Common myeloid progenitor, CD34-positive (primary cell): ENCODE data around the gene CDC20.
A peak's percentile ranks its signal among the peaks of the same experiment; 100 is the strongest.

ENCODE experiments used
- CTCF ChIA-PET: fragments of 350-600 bp; sonication (Branson Sonifier 250); formaldehyde crosslinking; loops from one replicate; lab custom pipeline; 2021; ENCODE audit warnings: antibody characterized with exemption; lab: Charles Lee
- POLR2A ChIA-PET: fragments of 350-600 bp; sonication (Branson Sonifier 250); formaldehyde crosslinking; loops from one replicate; lab custom pipeline; 2021; ENCODE audit warnings: antibody characterized with exemption; lab: Charles Lee
- DNase-seq, 3 donors: peaks; one replicate each; pipeline versions ENCODE4 v3.0.0 to v3.0.0-alpha.2; 2013
- H3K27ac ChIP-seq, 2 experiments: 1 replicate in 1 of 2; 2 replicates in 1 of 2; pipeline ENCODE4 v1.7.0; 2013; ENCODE audit warnings: inconsistent platforms in 2 of 2, low read length in 2 of 2, mild to moderate bottlenecking in 2 of 2, low read depth in 1 of 2, moderate library complexity in 1 of 2; ENCODE audit not compliant: severe bottlenecking in 2 of 2, insufficient read depth in 1 of 2, poor library complexity in 1 of 2
- H3K27me3 ChIP-seq, 5 experiments: replicated peaks in 2 of 5; 1 replicate in 3 of 5; 2 replicates in 2 of 5; pipeline versions ENCODE4 v1.6.1 to v1.7.0; 2013; ENCODE audit warnings: low read length in 4 of 5, mild to moderate bottlenecking in 2 of 5, moderate library complexity in 2 of 5, inconsistent platforms in 1 of 5; ENCODE audit not compliant: insufficient read depth in 5 of 5, control insufficient read depth in 4 of 5
- H3K36me3 ChIP-seq, 4 experiments: 1 replicate in 2 of 4; 2 replicates in 2 of 4; pipeline versions ENCODE4 v1.6.1 to v1.7.0; 2013; ENCODE audit warnings: low read length in 3 of 4, control low read depth in 1 of 4, mild to moderate bottlenecking in 1 of 4; ENCODE audit not compliant: control insufficient read depth in 4 of 4, insufficient read depth in 4 of 4
- H3K4me1 ChIP-seq, 4 experiments: 1 replicate in 3 of 4; 2 replicates in 1 of 4; pipeline versions ENCODE4 v1.6.1 to v1.7.1; 2013; ENCODE audit warnings: low read length in 3 of 4, mild to moderate bottlenecking in 3 of 4, control low read depth in 1 of 4, inconsistent platforms in 1 of 4, moderate library complexity in 1 of 4; ENCODE audit not compliant: control insufficient read depth in 4 of 4, insufficient read depth in 4 of 4; ENCODE audit errors: control extremely low read depth in 1 of 4
- H3K4me3 ChIP-seq, 7 experiments: 1 replicate in 4 of 7; 2 replicates in 3 of 7; pipeline versions ENCODE4 v1.5.1 to v1.7.0; 2013; ENCODE audit warnings: mild to moderate bottlenecking in 7 of 7, low read length in 6 of 7, moderate library complexity in 6 of 7, inconsistent platforms in 2 of 7, low read depth in 2 of 7, control low read depth in 1 of 7; ENCODE audit not compliant: insufficient read depth in 4 of 7, control insufficient read depth in 1 of 7; ENCODE audit errors: extremely low read depth in 1 of 7
- H3K9me3 ChIP-seq, 5 experiments: 1 replicate in 4 of 5; 2 replicates in 1 of 5; pipeline versions ENCODE4 v1.6.1 to v1.7.1; 2013; ENCODE audit warnings: low read length in 4 of 5, mild to moderate bottlenecking in 2 of 5, inconsistent platforms in 1 of 5, low read depth in 1 of 5, moderate library complexity in 1 of 5; ENCODE audit not compliant: control insufficient read depth in 4 of 5, insufficient read depth in 2 of 5; ENCODE audit errors: control extremely low read depth in 1 of 5
- WGBS: methylation state at CpG from one replicate; pipeline ENCODE4 v1.1.5; 2013; ENCODE audit not compliant: insufficient coverage; 5-methylcytosine and 5-hydroxymethylcytosine counted together

Gene CDC20

DNA sequence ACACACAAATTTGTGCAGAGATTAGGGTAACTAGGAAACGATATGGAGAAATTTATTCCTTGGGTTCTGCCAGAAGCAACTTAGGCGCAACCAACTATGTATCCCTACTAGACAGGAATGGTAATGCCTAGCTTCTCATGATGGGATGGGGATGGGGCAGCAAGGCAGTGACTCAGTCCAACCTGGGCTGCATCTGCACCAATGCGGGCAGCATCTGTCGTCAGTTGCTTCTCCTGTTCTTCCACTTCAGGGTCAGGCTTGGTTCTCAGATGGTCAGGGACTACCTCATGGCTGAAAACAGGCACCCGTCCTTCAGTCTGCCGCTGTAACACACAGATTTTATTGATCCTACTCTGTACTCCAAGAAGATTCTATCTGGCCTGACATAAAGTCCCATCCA is 27.9 kb downstream of the CDC20 start:
- Histone ChIP-seq H3K9me3 (no peaks in the 10 kb centered on the region), H3K36me3 (peaks cover 22 to 65% (median 40%) of the 10 kb centered on the region in 4 experiments), H3K4me1 (peaks cover 15 to 28% (median 25%) of the 10 kb centered on the region in 4 experiments), H3K27me3 (no peaks in the 10 kb centered on the region), H3K27ac (no peak overlapping the region), H3K4me3 (no peak overlapping the region)
- DNase-seq, result no peak
- POLR2A ChIA-PET, result no interaction called here
- CTCF ChIA-PET, result interaction anchor here (1.6 kb wide), 1 partner anchor 16 kb away, joined by 3 read pairs; no protein-coding TSS in a partner anchor
- 94% methylated on average over 4 of the region's 6 CpGs for WGBS

DNA sequence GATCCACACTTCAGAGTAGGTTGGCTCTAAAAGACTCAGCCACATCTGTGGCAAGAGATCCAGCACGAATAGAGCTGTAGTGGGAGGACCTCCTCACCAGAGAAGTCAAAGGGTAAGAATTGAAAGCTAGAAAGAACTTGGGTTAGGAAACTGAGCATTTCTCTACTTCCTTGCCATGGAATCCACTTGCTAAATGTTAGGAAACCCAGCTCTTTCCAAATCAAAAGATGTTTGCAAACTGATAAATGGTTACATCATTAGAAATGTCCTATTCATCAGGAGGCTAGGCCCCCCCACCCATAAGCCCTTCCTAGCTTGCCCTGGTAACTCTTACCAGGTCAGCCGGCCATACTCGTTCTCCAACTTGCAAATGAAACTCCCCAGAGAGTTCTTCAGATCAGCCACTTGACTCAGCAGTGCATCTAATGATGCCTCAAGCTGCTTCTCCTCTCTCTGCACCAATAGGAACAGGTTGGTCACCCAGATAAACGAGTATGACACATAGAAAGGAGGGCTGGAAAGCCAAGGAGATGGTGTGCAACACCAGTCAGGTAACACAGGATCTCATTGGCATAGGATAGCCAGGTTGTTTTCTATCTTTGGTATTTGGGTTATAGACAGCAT is 29.3 kb downstream of the CDC20 start:
- POLR2A ChIA-PET, result interaction anchor here (1.0 to 2.0 kb wide), 3 partner anchors 9 to 27 kb away, joined by 3 to 5 read pairs (median 3); partner anchors contain the start of gene ELOVL1
- H3K36me3 ChIP-seq, result peaks cover 22 to 52% (median 34%) of the 10 kb centered on the region in 4 experiments
- no peak overlapping the region for H3K27ac ChIP-seq

DNA sequence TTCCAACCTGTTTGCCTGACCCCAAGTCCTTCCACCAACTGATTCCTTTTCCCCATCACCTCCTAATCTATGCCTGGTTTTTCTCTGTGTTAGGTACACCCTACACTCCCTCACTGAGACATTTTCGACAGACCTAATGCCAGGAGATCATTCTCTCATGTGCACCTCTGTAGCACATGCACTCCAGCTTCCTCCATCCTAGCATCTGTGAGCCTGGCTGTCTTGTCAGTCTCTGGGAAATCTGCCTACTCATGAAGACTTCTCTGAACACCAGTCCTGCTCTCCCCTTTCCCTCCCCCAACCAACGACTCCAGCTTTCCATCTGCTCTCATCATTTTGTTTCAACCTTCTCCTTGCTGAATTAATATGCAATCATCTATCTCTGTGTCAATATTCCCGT is 29.8 kb downstream of the CDC20 start:
- H3K4me3 ChIP-seq, result peak overlapping the region in 6 of 7 experiments; percentile 83 to 98 (median 92)
- DNase-seq, result no peak
- H3K4me1 ChIP-seq, result peaks cover 13 to 21% (median 19%) of the 10 kb centered on the region in 4 experiments
- 63% methylated on average over 3 of the region's 3 CpGs for WGBS
- CTCF ChIA-PET, result interaction anchor here (0.7 to 1.6 kb wide), 7 partner anchors 11 to 55 kb away, joined by 3 to 6 read pairs (median 3); partner anchors contain the start of genes ELOVL1 and MPL
- peak overlapping the region in 1 of 2 experiments; percentile 92 for H3K27ac ChIP-seq
- H3K27me3 ChIP-seq, result no peaks in the 10 kb centered on the region
- no peaks in the 10 kb centered on the region for H3K9me3 ChIP-seq
- POLR2A ChIA-PET, result interaction anchor here (1.0 to 2.0 kb wide), 3 partner anchors 10 to 28 kb away, joined by 3 to 5 read pairs (median 3); partner anchors contain the start of gene ELOVL1
- peaks cover 21 to 47% (median 31%) of the 10 kb centered on the region in 4 experiments for H3K36me3 ChIP-seq

More for the DNA sequence above, 29.3 kb downstream of the CDC20 start:
- CTCF ChIA-PET, result interaction anchor here (0.8 to 1.6 kb wide), 7 partner anchors 9 to 55 kb away, joined by 3 to 6 read pairs (median 3); partner anchors contain the start of genes ELOVL1 and MPL
- WGBS, result 92% methylated on average over 3 of the region's 4 CpGs
- no peak for DNase-seq
- Histone ChIP-seq H3K4me3 (peak overlapping the region in 2 of 7 experiments; percentile 83 to 92), H3K4me1 (peaks cover 13 to 21% (median 19%) of the 10 kb centered on the region in 4 experiments), H3K9me3 (no peaks in the 10 kb centered on the region), H3K27me3 (no peaks in the 10 kb centered on the region)

DNA sequence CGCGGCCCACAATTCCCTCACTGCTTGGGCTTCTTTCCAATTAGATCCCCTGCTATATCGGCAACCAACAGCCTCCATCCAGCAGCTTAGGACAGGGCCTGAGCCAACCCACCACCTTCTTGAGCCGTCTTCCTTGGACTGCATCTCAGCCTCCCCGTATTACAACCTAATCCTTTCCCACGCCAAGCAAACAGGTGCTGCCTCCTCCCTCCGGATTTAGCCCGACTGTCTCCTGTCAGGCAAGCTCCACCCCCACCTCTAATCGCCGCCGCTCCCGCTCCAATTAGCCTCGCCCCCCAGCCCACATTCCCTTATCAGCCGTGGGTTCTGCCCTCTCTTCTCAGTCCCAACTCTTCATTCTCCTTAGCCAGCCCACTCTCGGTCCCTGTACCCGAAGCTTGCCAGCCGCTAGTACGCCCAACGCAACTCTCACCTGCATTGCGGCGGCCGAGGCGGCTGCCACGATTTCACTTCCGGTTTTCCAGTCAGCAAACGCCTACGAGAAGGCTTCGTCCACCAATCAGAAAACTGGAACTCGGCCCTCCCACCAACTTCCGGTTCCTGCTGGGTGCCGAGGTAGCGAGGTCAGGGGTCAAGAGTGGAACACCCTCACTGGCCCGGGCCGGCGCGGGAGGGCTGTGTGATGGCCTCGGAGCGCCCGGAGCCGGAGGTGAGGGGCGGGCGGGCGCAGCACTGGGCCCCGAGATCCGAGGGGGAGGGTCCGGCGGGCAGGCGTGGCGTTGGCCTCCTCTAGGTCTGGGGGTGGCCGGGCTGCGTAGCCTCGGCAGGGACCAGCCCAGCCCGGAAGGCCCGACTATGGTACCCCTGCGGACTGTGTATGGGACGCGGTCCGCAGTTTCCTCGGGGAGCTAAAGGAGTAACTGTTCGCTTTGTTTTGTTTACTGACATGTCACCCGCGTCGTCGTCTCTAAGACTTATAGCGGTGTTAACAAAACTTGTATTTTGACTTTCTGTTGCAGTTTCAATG is 30.8 kb downstream of the CDC20 start, which contains the start of the genes MED8 and SZT2:
MED8 (minus strand) TSS at position 475 of the 988 bp plus-strand sequence; CDS start at position 439, 36 bp downstream.
SZT2 (plus strand) TSS at position 574 of the 988 bp plus-strand sequence; CDS start at position 644, 70 bp downstream.
- Histone ChIP-seq H3K4me3 (peak within 1 kb of the TSS; percentile 59 to 98 (median 91)), H3K27me3 (no peaks in the 10 kb centered on the region), H3K4me1 (peaks cover 13 to 21% (median 19%) of the 10 kb centered on the region in 4 experiments), H3K9me3 (no peaks in the 10 kb centered on the region), H3K36me3 (peaks cover 15 to 40% (median 30%) of the 10 kb centered on the region in 4 experiments), H3K27ac (peak within 1 kb of the TSS; percentile 79 to 92)
- ChIA-PET POLR2A (interaction anchor here (0.7 to 2.0 kb wide), 3 partner anchors 11 to 118 kb away, joined by 3 to 5 read pairs (median 3); partner anchors contain the start of gene ELOVL1), CTCF (interaction anchor here (0.6 to 2.0 kb wide), 9 partner anchors 21 to 163 kb away, joined by 3 to 7 read pairs (median 4); partner anchors contain the start of gene ELOVL1)
- peak; percentile 85 to 90 (median 87) for DNase-seq
- WGBS, result under 1% methylated on average over 61 of the region's 65 CpGs

DNA sequence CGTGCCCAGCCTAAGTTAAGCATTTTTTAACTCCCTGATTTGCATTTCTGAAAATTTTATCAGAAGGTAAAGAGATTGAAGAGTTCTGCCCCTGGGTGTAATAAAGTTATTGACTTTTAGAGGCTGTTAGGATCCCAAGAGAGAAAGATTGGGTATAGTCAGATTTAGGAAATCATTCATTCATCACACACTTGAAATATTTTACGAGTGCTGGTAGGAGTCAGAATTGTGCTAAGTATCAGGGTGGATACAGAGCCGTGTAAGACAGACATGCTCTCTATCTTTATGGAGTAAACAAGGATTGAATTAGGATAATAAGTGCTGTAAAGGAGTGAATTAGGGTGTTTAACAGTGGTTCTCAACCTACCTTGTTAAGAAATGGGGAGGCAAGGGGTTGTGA is 33.9 kb downstream of the CDC20 start:
- Histone ChIP-seq H3K36me3 (peaks cover 8 to 26% (median 15%) of the 10 kb centered on the region in 4 experiments), H3K9me3 (no peaks in the 10 kb centered on the region), H3K27ac (no peak overlapping the region), H3K27me3 (no peaks in the 10 kb centered on the region), H3K4me3 (no peak overlapping the region), H3K4me1 (peaks cover 13 to 21% (median 19%) of the 10 kb centered on the region in 4 experiments)
- no peak for DNase-seq
- WGBS, result 50% methylated on average over 2 of the region's 3 CpGs
- CTCF ChIA-PET, result interaction anchor here (2.5 kb wide), 1 partner anchor 14 kb away, joined by 5 read pairs; no protein-coding TSS in a partner anchor
- POLR2A ChIA-PET, result interaction anchor here (0.6 kb wide), 1 partner anchor 19 kb away, joined by 3 read pairs; no protein-coding TSS in a partner anchor

DNA sequence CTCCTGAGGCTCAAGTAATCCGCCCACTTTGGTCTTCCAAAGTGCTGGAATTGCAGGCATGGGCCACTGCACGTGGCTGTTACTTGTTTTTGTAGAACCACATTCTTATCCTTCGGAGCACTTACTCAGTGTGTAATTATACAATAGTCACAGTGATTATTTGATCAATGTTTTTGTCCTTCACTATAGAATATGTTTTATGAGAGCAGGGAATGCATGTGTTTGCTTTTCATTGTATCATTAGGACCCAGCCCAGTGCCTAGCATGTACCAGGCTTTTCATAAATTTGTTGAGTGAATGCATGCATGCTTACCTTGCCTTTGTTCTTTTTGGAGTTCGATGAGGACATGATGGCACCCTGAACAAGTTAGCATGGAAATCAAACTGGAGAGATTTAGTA is 36.7 kb downstream of the CDC20 start:
- no peak for DNase-seq
- 95% methylated on average over 2 of the region's 4 CpGs for WGBS
- H3K27ac ChIP-seq, result no peak overlapping the region
- peaks cover 3 to 5% (median 5%) of the 10 kb centered on the region in 4 experiments for H3K4me1 ChIP-seq
- H3K9me3 ChIP-seq, result no peaks in the 10 kb centered on the region
- ChIA-PET CTCF (interaction anchor here (1.3 kb wide), 1 partner anchor 13 kb away, joined by 4 read pairs; no protein-coding TSS in a partner anchor), POLR2A (no interaction called here)
- peaks cover 12 to 20% (median 15%) of the 10 kb centered on the region in 4 experiments for H3K36me3 ChIP-seq
- no peaks in the 10 kb centered on the region for H3K27me3 ChIP-seq
- H3K4me3 ChIP-seq, result no peak overlapping the region
